ENCODE results near the gene HARBI1. TPM values are rescaled to one million over a fixed set of nuclear protein-coding genes. Genes with fewer than 3 reads are reported as not detected.

HARBI1 gene
- total and polyA plus RNA-seq, 2 donors (not counting 3 experiments of a cell fraction or from before 2014, with no cell fraction given) = 2.7 to 4.7 TPM

DNA sequence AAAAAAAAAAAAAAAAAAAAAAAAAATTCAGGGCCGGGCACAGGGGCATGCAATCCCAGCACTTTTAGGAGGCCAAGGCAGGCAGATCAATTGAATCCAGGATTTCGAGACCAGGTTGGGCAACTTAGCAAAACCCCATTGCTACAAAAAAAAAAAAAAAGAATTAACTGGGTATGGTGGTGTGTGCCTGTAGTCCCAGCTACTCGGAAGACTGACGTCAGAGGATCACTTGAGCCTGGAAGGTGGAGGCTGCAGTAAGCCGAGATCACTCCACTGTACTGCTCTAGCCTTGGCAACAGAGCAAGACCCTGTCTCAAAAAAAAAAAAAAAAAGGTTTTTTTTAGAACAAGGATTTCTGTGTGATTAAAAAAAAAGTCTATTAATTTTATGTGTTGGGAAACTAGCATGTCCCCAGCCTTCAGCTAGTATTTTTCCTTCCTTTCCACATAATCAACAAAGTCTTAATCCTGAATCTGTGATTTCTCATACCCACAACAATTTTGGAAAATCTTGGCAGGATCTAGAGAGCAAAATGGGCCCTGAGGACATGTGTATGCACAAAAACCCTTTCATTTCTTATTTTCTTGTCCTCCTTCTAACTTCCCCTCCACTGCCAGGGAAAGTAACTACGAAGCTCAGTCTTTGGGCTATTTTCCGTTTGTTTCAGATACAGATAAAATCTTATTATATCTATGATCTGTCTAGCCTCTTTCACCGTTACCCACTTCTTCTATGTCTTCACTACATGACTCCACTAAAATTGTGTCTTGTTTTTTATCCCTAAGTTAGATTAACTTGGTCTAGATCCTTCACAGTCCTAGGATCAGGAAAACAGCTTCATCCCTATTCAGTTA is 17.5 kb downstream of the HARBI1 start:
- Histone ChIP-seq H3K4me3 (replicated peaks in 1 of 3; ENCODE audit: insufficient read depth in 1 of 3, low read depth in 1 of 3, low read length in 3 of 3) (no peak overlapping the region), H3K9me3 (replicated peaks; ENCODE audit: control insufficient read depth, insufficient read depth, low read length) (no peaks in the 10 kb centered on the region), H2AFZ (ENCODE audit: low read depth, low read length) (no peak overlapping the region), H3K27ac (ENCODE audit: insufficient read depth, low read depth, low read length) (no peak overlapping the region), H4K20me1 (replicated peaks; ENCODE audit: control insufficient read depth, extremely low read depth, insufficient read depth, low read length) (no peaks in the 10 kb centered on the region), H3K36me3 (ENCODE audit: control insufficient read depth in 2 of 2, extremely low read depth in 1 of 2, insufficient read depth in 2 of 2, low read length in 2 of 2) (no peaks in the 10 kb centered on the region), H3K4me2 (ENCODE audit: insufficient read depth, low read length) (no peak overlapping the region), H3K27me3 (ENCODE audit: control insufficient read depth in 2 of 2, insufficient read depth in 2 of 2, low read length in 2 of 2) (no peaks in the 10 kb centered on the region), H3K79me2 (ENCODE audit: control insufficient read depth, insufficient read depth, low read length) (no peaks in the 10 kb centered on the region), H3K9me1 (replicated peaks; ENCODE audit: control insufficient read depth, extremely low read depth, insufficient read depth, low read length) (no peaks in the 10 kb centered on the region), H3K9ac (replicated peaks; ENCODE audit: extremely low read depth, insufficient read depth, low read length) (no peak overlapping the region), H3K4me1 (ENCODE audit: control insufficient read depth, extremely low read depth, insufficient read depth, low read length) (peaks cover 13% of the 10 kb centered on the region)
- DNase-seq (ENCODE audit: low read depth, low spot score) (no peak), FAIRE-seq (no peak)
- TF ChIP-seq, protein P1, sequence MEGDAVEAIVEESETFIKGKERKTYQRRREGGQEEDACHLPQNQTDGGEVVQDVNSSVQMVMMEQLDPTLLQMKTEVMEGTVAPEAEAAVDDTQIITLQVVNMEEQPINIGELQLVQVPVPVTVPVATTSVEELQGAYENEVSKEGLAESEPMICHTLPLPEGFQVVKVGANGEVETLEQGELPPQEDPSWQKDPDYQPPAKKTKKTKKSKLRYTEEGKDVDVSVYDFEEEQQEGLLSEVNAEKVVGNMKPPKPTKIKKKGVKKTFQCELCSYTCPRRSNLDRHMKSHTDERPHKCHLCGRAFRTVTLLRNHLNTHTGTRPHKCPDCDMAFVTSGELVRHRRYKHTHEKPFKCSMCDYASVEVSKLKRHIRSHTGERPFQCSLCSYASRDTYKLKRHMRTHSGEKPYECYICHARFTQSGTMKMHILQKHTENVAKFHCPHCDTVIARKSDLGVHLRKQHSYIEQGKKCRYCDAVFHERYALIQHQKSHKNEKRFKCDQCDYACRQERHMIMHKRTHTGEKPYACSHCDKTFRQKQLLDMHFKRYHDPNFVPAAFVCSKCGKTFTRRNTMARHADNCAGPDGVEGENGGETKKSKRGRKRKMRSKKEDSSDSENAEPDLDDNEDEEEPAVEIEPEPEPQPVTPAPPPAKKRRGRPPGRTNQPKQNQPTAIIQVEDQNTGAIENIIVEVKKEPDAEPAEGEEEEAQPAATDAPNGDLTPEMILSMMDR (IDR thresholded peaks at IDR 0.05; ENCODE audit: extremely low read depth in 1 of 2, insufficient read depth in 1 of 2, low read depth in 1 of 2, low read length in 2 of 2) = no peak
- TF ChIP-seq, protein P2, sequence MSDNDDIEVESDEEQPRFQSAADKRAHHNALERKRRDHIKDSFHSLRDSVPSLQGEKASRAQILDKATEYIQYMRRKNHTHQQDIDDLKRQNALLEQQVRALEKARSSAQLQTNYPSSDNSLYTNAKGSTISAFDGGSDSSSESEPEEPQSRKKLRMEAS (IDR thresholded peaks at IDR 0.05; ENCODE audit: insufficient read depth, insufficient read length) = no peak
- TF ChIP-seq POLR2AphosphoS5 (IDR thresholded peaks at IDR 0.05; ENCODE audit: insufficient read depth, low read depth, low read length) = no peak
- no peak for TF ChIP-seq EZH2 (IDR thresholded peaks at IDR 0.05; ENCODE audit: borderline replicate concordance, low read depth, low read length, severe bottlenecking)
- no peak for TF ChIP-seq FOS (IDR thresholded peaks at IDR 0.05; ENCODE audit: borderline replicate concordance, insufficient read depth, low read length)
- no peak for TF ChIP-seq MYC (IDR thresholded peaks at IDR 0.05; ENCODE audit: low read depth, low read length)
- no peak for TF ChIP-seq POLR2A (IDR thresholded peaks at IDR 0.05; ENCODE audit: low read depth, low read length)
- no peak for TF ChIP-seq JUN (IDR thresholded peaks at IDR 0.05; ENCODE audit: borderline replicate concordance, insufficient read depth, insufficient read length, low read depth)
- TF ChIP-seq GATA2 (IDR thresholded peaks at IDR 0.05; ENCODE audit: insufficient read depth, insufficient read length, low read depth, low read length) = no peak
- CTCF ChIA-PET = interaction anchor here (0.6 to 1.6 kb wide), 2 partner anchors 15 to 109 kb away, joined by 3 to 8 read pairs; no protein-coding TSS in a partner anchor
- POLR2A ChIA-PET = interaction anchor here (0.6 kb wide), 1 partner anchor 25 kb away, joined by 3 read pairs; no protein-coding TSS in a partner anchor
- BruUV-seq (replicated peaks) = no TSS peak
- dilution Hi-C loops (cut with MboI; ENCODE audit: extremely low pct_ligation_motif_present, low sequenced_read_pairs) (no loop called here), intact Hi-C loops (cut with micrococcal nuclease) (no loop called here)
